ENCODE measurements around the gene MFSD12.

Gene MFSD12

DNA sequence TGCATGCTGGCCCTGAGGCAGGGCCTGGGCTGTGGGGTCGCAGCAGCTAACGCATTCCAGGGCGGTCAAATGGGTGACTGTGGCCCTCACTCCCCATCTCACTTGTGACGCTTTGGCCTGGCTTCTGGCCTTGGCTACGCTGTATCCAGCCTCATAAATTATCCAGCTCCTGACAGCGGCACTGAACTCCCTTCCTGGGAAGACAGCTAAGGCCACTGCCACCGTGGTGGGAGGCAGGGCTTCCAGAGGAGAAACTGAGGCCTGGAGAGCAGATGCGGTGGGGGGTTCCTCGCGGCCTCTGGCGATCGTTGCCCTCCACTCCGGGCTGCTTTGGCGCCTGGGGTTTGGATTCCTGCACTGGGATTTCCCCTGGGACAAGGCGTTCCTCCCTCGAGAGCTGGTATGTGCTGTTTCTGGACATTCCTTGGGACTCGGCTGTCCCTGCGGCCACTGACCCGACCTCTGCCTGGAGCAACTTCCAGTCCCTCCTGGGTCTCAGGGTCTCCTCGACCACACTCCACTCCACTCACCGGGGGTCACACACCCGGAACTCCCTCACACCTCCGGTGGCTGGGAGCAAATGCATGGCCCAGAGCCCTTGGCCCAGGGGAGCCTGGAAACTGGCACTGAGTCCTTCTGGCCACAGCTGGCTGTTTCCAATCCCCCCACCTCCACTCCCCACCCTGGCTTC is 45.9 kb upstream of the MFSD12 start (continued):
- TF ChIP-seq ZSCAN4 (tag by site-specific recombination; IDR thresholded peaks at IDR 0.05) (no peak), ZNF366 (tag by site-specific recombination; conservative IDR thresholded peaks at IDR 0.05) (no peak), ZNF521 (tag by site-specific recombination; IDR thresholded peaks at IDR 0.05) (no peak)

- CTCF ChIA-PET, result interaction anchor here (0.6 to 1.6 kb wide), 3 partner anchors 18 to 296 kb away, joined by 3 to 6 read pairs (median 4); no protein-coding TSS in a partner anchor
Observed at GRCh38 chr19:3601021-3601420, 43.6 kb upstream of the MFSD12 start.

GRCh38 chr19:3599776-3600187 is 42.4 kb upstream of the MFSD12 start:
- H3K36me3 ChIP-seq (ENCODE audit: control insufficient read depth in 2 of 2, insufficient read depth in 1 of 2, low read length in 2 of 2), result no peaks in the 10 kb centered on the region
- no peaks in the 10 kb centered on the region for H3K9me3 ChIP-seq (ENCODE audit: control insufficient read depth, insufficient read depth, low read depth, low read length)
- H3K4me3 ChIP-seq (ENCODE audit: low read depth, low read length), result no peak overlapping the region
- no peak for TF ChIP-seq ZBTB21 (tag by site-specific recombination; IDR thresholded peaks at IDR 0.05)
- ChIA-PET CTCF (no interaction called here), POLR2A (no interaction called here)
- H3K27ac ChIP-seq (ENCODE audit: extremely low read depth, low read depth, low read length), result no peak overlapping the region
- H3K4me1 ChIP-seq (ENCODE audit: control insufficient read depth, insufficient read depth, low read length), result no peaks in the 10 kb centered on the region

More at GRCh38 chr19:3601021-3601420, 43.6 kb upstream of the MFSD12 start:
- H3K4me1 ChIP-seq (ENCODE audit: control insufficient read depth, insufficient read depth, low read length), result no peaks in the 10 kb centered on the region
- H3K4me3 ChIP-seq (ENCODE audit: low read depth, low read length), result no peak overlapping the region
- POLR2A ChIA-PET, result interaction anchor here (0.7 kb wide), 1 partner anchor 23 kb away, joined by 7 read pairs; no protein-coding TSS in a partner anchor
- no peaks in the 10 kb centered on the region for H3K9me3 ChIP-seq (ENCODE audit: control insufficient read depth, insufficient read depth, low read depth, low read length)
- TF ChIP-seq ZBTB10 (tag by site-specific recombination; IDR thresholded peaks at IDR 0.05) (no peak), ZBTB17 (tag by site-specific recombination; IDR thresholded peaks at IDR 0.05) (no peak), ZNF23 (tag by site-specific recombination; IDR thresholded peaks at IDR 0.05; ENCODE audit: borderline replicate concordance) (no peak)
- H3K27ac ChIP-seq (ENCODE audit: extremely low read depth, low read depth, low read length), result no peak overlapping the region
- no peaks in the 10 kb centered on the region; a peak in 1 of 3 replicates for H3K36me3 ChIP-seq (ENCODE audit: control insufficient read depth in 2 of 2, insufficient read depth in 1 of 2, low read length in 2 of 2)

DNA sequence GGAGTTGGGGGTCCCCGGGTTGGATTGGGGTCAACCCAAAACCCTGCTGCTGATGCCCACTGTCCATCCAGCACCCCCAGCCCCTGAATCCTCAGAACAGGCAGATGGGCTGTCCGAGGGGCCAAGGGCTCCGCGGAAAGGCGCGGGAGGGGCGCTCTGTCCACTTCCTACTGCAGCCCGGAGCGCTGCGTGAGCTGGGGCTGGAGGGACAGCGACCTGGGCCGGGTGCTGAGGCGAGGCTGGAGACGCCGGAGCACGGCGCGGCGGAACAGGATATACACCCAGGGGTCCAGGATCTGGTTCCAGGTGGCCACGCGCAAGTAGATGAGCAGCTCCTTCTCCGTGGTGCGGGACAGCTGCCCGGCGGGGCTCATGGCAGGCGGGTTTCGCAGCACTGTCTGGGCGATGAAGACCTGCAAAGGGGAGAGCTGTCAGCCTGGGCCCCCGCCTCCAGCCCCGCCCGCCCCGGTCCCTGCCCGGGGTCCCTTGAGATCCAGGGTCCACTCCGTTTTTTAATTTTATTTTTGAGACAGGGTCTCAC is 38.2 kb upstream of the MFSD12 start:
- H3K4me1 ChIP-seq (ENCODE audit: control insufficient read depth, insufficient read depth, low read length), result no peaks in the 10 kb centered on the region
- TF ChIP-seq ZNF555 (tag by site-specific recombination; conservative IDR thresholded peaks at IDR 0.05), result no peak
- H3K36me3 ChIP-seq (ENCODE audit: control insufficient read depth in 2 of 2, insufficient read depth in 1 of 2, low read length in 2 of 2), result no peaks in the 10 kb centered on the region
- no peak overlapping the region for H3K4me3 ChIP-seq (ENCODE audit: low read depth, low read length)
- POLR2A ChIA-PET, result no interaction called here
- CTCF ChIA-PET, result interaction anchor here (1.0 to 1.1 kb wide), 2 partner anchors 10 to 70 kb away, joined by 3 to 4 read pairs; partner anchors contain the start of gene GIPC3
- H3K27ac ChIP-seq (ENCODE audit: extremely low read depth, low read depth, low read length), result no peak overlapping the region
- H3K9me3 ChIP-seq (ENCODE audit: control insufficient read depth, insufficient read depth, low read depth, low read length), result no peaks in the 10 kb centered on the region

GRCh38 chr19:3593156-3593555 is 35.8 kb upstream of the MFSD12 start:
- H3K27ac ChIP-seq (ENCODE audit: extremely low read depth, low read depth, low read length), result no peak overlapping the region
- H3K4me1 ChIP-seq (ENCODE audit: control insufficient read depth, insufficient read depth, low read length), result no peaks in the 10 kb centered on the region
- no peaks in the 10 kb centered on the region for H3K9me3 ChIP-seq (ENCODE audit: control insufficient read depth, insufficient read depth, low read depth, low read length)
- TF ChIP-seq ZNF175 (tag by site-specific recombination; IDR thresholded peaks at IDR 0.05) (no peak), ZNF366 (tag by site-specific recombination; conservative IDR thresholded peaks at IDR 0.05) (no peak), ZNF311 (tag by site-specific recombination; IDR thresholded peaks at IDR 0.05; ENCODE audit: borderline replicate concordance) (no peak), KLF10 (tag by site-specific recombination; IDR thresholded peaks at IDR 0.05) (no peak), ZNF146 (tag by site-specific recombination; IDR thresholded peaks at IDR 0.05) (no peak), ZNF211 (tag by site-specific recombination; IDR thresholded peaks at IDR 0.05; ENCODE audit: low read depth) (no peak)
- ChIA-PET POLR2A (no interaction called here), CTCF (no interaction called here)
- no peak overlapping the region for H3K4me3 ChIP-seq (ENCODE audit: low read depth, low read length)
- H3K36me3 ChIP-seq (ENCODE audit: control insufficient read depth in 2 of 2, insufficient read depth in 1 of 2, low read length in 2 of 2), result no peaks in the 10 kb centered on the region

Measured in HEK293 (cell line).